Ramos (cell line): Measurements from ENCODE around the gene NABP2.
"Not testable (repeated sequence)": the region's sequence is repeated elsewhere in the genome, so short reads cannot be mapped to it uniquely, and the experiment has no call there.

Experiments
- in situ Hi-C: fragments of 300-500 bp; cut with MboI; formaldehyde crosslinking; loops from one replicate; pipeline ENCODE4 v1.14.3; 2022; ENCODE audit warnings: low sequenced_read_pairs; ENCODE audit not compliant: unreplicated experiment

Gene NABP2

DNA sequence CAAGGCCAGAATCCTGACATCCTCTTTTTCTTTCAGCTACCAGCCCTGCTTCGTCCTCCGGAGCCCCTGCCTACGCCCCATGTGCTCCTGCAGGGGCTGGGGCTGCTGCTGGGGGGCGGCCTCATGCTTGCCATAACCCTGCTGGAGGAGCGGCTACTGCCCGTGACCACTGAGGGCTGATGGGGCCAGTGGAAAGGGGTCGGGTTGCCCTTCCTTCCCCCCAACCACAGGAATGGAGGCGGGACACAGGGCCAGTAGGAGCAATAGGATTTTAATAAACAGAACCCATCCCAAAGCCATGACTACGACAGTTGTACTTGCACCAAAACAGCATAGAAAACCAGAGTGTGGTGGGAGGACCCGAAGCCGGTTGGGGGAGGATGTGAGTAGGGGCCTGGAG is 13.4 kb downstream of the NABP2 start:
- in situ Hi-C loops = no loop called here

DNA sequence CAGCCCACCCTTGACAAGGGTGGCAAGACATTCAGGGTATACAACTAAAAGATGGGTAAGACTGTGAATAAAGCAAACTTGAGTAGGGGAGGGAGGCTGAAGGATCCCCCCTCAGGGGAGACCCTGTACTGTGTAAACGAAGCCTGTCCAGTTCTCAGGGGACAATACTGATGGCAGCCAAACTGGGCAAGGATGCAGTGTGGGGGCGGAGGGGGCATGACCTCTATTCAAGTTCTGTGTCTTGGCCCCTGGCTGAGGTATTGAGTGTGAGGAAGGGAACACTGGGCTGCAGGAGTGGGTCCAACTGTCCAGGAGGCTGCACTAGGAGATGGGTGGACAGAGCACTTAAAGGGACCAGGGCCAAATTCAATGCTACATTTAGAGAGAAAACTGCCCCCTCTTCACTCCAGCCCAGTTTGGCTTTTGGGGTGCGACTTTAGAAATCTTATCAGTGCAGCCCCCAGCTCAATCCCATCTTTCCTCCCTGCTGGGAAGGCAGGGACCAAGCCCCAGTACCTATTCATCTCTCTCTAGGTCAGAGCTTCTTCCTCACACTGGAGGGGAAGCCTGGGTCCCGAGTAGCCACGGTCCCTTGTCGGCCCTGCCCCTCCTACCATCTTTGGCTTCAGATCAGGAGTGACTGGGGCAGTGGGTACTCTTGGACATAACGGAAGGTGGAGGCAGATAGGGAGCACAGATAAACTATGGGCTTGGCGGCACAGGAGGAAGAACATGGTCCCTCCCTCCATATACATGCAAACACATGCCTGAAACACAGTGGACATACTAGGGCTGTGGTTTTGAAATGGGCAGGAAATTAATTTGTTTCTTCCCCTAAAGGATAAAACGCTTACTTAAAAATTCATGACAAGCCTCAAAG is 17.5 kb downstream of the NABP2 start:
- in situ Hi-C loops = no loop called here

DNA sequence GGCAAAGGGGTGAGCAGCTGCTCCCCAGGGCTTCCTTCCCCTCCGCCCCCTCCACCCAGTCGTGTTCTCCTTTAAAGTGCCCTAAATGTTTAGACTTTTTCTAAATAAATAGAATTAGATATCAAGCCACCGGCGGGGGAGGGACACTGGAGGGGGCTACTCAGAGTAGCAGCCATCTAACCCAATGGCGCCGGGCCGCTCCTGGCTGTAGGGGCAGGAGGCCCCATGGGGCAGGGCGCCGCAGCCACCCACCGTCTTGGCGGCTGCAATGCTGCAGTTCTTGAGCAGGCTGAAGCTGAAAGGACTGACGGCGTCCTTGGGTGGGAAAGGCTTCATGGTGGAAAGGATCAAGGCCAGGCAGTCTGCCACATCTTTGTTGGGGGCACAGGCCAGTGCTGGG is 18.8 kb downstream of the NABP2 start:
- in situ Hi-C loops = no loop called here

DNA sequence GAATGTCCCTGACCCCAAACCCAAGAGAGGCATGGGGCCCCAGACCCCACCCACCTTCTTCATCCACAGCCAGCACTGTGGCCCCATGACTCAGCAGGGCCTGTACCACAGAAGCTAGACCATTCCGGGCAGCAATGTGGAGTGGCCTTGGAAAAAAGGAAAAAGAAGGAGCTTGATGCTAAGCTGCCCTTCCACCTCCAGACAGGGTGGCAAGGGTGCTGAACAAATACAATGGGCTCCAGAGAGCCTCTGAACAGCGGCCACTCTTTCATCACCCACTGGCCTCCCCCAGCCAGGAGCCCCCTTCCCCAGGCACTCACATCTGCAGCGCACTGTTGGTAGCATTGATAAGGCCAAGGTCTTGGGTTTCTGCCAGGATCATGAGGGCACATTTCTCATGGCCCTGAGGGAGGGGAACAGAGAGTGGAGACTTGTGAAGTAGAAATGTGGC is 19.6 kb downstream of the NABP2 start:
- in situ Hi-C loops = no loop called here

DNA sequence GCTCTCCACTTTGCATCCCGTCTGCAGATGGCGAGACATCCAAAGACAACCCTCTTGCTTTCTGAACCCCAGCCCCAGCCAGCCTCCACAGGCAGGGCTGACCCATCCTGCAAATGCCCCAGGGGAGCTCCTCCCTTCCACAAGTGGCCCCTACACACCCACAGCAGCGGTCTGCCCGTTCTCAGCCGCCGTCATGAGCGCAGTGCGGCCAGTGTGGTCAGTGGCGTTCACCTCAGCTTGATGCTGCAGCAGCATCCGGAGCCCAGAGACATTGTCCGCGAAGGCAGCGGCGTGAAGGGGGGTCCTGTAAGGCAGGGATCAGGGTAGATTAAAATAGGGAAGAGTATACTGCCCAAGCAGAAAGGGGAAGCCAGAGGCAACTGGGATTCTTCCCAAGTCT is 20.4 kb downstream of the NABP2 start:
- in situ Hi-C loops = no loop called here

DNA sequence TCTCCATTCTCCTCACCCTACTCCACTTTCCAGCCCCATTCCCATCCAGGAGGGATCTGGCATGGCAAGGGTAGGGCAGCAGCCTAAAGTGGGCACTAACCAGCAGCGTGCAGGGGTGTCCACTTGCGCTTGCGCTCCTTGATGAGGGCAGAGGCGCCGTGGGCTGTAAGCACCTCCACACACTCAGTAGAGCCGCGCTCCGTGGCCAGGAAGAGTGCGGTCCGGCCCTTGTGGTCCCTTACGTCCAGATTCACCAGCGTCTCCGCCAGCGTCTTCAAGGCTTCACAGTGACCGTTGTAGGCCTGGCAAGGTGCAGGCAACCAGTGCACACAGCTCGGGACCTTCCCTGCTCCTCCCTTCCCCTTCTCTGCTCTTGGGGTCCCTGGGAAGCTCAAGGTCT is 23.8 kb downstream of the NABP2 start:
- in situ Hi-C loops = no loop called here

DNA sequence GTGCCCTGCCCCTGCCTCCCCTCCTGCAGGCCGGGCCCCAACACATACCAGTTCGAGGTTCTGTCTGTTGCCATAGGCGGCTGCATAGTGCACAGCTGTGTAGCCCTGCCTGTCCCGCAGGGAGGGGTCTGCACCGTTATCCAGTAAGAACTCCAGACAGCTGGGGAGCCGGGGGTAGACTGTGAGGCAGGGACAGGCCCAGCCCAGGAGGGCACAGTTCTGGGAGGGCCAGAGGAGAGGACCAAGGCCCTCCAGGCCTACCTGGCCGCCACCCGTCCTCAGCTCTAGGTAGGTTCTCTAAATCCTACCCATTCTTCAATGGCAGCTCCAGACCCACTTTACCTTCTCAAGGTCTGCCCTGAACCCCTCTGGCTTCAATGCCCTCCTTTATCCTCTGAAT is 24.6 kb downstream of the NABP2 start:
- in situ Hi-C loops = no loop called here

DNA sequence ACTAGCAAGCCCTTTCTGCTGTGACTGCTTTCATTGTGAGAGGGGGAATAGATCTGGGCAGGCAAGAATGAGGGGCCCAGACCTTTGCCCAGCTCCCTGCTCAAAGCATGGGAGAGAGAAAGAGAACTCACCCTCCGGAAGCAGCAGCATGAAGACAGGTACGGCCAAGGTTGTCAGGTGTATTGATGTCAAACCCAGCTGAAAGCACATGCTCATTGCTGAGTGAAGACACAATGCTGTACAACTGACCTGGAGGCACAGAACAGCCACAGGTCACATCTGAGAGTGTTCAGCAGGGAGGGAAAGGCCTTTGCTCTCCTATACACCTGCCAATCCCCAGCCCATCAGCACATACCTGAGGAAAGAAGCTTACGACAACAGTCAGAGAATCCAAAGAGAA is 28.5 kb downstream of the NABP2 start:
- in situ Hi-C loops = no loop called here

DNA sequence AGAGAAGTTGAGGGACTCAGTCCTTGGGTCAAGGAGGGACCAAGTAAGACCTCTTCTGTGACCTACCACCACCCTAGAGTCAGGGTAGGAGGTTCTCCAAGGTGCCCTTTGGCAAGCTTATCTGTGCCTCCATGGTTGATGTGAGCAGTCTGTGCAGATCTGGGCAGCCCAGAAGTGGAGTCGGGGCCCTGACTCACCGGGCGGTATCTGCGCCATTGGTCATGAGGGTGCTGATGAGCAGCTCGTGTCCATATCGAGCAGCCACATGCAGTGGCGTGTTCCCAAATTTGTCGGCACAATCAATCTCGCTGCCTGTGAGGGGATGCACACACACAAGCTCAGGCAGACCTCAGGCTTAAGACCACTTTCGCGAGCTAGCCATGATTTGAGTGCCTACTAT is 28.9 kb downstream of the NABP2 start:
- in situ Hi-C loops = no loop called here

DNA sequence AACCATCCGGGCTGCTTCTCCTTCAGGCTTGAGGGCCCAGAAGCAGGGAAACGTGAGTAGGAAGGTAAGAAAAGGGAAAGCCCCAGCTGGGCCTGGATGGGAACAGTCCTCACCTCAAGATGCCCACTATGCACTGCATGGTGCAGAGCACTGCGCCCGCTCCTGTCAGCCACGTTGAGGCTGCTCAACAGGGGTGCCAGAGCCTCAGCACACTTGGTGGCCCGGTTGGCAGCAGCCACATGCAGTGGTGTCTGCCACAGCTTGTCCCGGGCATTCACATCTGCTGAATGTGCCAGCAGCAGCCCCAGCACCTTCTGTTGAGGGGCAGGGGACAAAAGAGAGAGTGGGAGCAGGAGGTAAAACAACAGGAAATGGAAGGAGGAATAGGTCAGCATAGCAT is 31.5 kb downstream of the NABP2 start:
- in situ Hi-C loops = no loop called here

DNA sequence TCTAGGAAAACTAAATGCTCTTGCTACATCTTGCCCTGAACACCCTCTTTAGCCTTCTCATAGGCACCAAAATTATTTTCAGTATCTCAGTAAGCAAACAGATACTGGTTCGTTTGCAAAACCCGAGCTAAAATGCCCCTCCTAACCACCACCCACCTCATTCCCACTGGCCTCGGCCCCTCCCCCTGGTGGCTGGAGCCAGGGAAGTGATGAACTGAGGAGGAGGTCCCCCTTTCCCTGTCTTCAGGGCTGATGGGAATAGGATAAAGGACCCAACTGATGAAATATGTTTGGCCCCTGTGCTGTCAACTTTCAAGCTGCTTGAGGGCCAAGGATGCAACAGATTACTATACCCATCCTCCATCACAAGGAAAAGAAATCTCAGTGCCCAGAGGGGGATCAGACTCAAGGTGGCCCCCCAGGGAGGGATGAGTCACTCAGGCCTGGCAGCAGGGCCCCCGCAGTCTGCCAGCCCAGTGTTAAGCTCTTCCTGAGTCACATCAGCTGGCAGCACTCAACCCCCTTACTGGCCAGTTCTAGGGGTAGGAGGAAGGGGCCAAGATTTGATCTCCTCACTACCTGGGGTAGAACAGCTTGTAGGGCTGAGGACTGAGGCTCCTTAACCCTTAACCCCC is 32.3 kb downstream of the NABP2 start:
- in situ Hi-C loops = no loop called here

DNA sequence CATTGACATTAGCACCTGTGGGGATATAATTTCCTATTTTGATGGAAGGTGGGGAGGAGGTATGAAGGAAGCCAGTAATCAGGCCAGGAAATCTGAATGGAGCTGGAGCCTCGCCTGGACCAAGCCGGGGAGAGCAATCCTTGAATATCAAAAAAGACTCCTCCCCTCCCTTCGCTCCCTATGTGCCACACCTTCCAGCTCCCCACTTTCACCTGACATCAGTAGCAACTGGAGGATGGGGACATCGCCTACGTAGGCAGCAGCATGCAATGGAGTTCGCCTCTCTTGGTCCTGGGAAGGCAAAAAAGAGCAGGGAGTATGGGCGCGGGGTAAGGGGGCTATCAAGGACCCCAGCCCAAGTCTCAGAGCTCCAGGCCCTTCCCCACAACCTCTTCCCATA is 32.9 kb downstream of the NABP2 start:
- in situ Hi-C loops = no loop called here

DNA sequence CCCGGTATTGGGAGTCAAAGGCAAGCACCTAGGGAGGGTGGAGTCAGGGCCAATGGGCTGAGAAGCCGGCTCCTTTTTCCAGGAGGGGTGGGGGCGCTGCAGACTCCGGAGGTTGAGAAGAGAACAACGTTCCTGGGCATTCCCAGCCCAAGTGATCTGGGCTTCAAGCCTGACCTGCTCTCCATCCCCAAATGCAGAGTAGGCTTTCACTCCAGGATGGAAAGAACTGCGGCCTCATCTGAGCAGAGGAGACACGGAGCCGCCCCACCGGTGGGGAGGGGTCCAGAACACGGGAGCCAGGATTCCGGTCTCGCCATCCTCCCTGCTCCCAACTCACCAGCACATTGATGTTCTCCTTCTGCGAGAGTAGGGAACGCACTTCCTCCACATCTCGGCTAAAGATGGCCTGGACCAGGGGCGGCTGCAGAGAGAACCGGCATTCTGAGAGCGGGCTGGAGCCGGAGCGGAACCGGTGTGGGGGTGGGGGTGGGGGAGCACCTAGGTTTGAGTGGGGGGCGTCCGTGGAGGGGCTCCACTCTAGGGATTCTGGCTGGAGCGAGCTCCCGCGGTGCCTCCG is 33.4 kb downstream of the NABP2 start:
- in situ Hi-C loops = no loop called here

DNA sequence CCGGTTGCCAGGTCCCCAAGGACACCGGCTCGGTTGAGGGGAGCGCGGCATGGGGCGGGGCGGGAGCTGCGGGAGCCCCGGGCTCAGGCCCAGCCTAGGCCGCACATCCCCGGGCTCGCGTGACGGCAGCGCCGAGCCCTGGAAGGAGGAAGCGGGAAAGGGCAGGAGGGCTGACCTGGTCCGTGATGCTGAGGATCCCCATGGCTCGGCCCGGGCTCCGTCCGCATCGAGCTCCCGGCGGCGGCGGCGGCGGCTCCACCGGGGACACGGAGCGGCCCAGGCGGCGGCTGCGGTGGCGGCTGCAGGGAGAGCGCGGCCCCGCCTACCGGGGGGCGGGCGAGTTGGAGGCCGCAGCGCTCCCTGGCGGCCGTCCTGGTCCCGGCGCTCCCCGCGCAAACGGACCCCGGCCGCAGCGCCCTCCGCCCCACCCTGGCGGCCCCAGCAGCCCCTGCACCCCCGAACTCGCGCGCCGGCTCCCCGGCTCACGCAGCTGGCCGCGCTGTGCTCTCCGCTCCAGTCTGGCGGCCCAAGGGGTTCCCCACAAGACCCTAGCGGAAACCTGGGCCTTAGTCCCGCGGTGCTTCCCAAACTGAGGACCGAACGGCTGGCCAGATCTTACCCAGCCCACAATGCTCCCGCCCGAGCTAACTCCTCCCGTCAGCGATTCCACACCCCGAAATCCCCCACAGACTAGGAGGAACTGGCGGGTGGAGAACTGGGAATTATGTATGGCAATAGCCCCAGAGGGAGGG is 34.1 kb downstream of the NABP2 start, which contains the start of gene ANKRD52:
Gene ANKRD52, minus strand, starts transcription at position 317 of the 752 bp plus-strand sequence. Its CDS starts 115 bp downstream, at position 202.
- in situ Hi-C loops = no loop called here

DNA sequence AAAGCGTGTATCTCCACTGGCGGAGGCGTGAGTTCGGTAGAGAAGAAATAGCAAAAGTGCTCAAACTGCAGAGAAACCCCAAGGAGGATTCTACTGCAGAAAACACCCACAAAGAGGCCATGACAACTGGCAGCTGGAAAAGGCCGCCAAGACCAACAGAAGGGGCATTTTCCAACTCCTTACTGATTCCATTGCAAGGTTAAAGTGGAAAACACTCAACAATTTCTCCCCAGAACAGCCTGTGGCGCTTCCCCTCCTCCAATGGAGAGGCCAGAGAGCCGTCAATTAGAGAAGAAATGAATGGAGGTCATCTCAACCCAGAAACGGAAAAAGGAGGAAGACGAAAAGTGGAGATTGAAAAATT is 34.7 kb downstream of the NABP2 start:
- in situ Hi-C loops = no loop called here

DNA sequence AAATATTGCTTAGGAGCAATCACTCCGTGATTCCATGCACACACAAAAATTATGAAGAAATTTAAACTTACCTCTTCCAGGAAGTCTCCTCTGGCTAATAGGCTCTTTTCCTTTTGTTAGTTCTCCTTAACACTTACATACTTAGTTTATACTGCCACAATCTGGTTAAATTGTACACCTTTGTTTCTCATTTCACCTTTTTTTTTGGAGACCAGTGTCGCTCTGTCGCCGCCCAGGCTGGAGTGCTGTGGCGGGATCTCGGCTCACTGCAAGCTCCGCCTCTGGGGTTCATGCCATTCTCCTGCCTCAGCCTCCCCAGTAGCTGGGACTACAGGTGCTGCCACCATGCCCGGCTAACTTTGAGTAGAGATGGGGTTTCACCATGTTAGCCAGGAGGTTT is 36.2 kb downstream of the NABP2 start:
- in situ Hi-C loops = no loop called here

DNA sequence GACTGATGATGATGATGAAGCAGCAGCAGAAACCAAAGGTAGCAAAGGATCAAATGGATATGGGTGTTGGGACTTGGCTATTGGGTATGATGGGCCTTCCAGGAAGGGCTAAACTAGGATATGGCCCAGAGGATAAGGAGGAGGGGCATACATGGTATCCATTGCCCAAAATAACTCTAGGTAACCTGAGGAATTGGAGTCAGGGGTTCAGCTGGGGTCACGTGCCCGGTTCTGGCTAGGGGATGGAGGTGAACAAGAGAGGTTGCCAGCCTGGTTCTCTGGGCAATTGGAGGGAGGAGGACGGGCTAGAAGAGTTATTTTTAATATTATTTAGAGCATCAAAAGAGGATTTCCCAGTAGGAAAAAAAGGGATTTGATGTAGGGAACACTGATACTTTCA is 36.8 kb downstream of the NABP2 start:
- in situ Hi-C loops = no loop called here

DNA sequence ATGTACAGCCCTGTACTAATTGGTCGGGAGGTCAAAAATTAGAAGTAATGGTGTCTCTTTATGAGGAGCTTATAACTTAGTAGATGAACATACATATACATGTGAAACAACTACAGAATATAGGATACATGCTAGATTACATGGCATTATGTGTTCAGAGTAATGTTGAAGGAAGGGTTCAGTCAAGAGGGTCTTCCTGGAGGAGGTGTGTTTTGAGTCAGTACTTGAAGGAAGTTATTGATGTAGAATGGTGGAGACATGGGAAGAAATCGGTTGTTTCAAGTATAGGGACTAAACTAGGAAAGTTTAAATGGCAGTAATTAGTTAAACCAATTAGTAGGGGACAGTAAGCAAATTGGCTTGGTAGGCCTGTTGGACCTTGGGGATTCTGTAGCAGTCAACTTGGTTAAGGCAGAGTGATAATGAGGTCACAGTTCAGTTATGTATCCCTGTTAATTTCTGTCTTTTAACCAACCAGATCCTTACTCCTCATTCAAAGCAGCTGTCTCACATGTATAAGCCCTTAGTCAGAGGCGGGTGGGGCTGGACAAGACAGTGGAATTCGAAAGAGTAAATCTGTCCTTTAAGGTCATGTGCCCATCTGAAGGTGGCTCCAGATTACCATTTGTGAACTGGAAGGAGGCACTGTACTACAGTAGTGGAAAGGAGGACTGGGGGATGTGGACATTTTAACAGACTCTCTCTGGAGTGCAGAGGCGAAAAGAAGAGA is 37.5 kb downstream of the NABP2 start:
- in situ Hi-C loops = no loop called here

DNA sequence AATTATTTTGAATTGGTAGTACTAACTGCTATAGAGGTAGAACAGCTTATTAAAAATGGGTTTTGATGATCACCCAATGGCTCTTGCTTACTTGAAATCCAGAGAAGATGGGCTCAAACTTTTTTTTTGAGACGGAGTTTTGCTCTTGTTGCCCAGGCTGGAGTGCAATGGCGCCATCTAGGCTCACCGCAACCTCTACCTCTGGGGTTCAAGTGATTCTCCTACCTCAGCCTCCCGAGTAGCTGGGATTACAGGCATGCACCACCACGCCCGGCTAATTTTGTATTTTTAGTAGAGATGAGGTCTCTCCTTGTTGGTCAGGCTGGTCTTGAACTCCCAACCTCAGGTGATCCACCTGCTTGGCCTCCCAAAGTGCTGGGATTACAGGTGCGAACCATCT is 38.8 kb downstream of the NABP2 start:
- in situ Hi-C loops = not testable (repeated sequence)

DNA sequence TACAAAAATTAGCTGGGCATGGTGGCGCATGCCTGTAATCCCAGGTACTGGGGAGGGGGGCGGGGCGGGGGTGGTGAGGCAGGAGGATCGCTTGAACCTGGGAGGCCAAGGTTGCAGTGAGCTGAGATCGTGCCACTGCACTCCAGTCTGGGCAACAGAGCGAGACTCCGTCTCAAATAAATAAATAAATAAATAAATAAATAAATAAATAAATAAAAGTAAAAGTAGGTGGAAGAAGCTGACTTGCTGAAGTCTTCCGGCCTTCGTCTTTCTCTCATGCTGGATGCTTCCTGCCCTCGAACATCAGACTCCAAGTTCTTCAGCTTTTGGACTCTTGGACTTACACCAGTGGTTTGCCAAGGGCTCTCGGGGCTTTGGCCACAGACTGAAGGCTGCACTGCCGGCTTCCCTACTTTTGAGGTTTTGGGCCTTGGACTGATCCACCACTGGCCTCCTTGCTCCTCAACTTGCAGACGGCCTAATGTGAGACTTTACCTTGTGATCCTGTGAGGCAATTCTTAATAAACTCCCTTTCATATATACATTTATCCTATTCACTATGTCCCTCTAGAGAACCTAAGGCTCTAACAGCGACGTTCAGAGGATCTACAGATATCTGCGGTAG is 42.0 kb downstream of the NABP2 start:
- in situ Hi-C loops = not testable (repeated sequence)
